ENCODE measurements around the gene PTGER2. TPM values are rescaled to one million over a fixed set of nuclear protein-coding genes. Genes with fewer than 3 reads are reported as not detected.

The PTGER2 gene
- total RNA-seq, 1 donor from 2014 or later = 1.1 TPM

- peaks cover 8% of the 10 kb centered on the region for H3K4me1 Mint-ChIP-seq (ENCODE audit: low read depth)
- H3K36me3 Mint-ChIP-seq (ENCODE audit: insufficient read depth) = no peaks in the 10 kb centered on the region
- no peaks in the 10 kb centered on the region for H3K9me3 Mint-ChIP-seq (ENCODE audit: low read depth)
- no peak for DNase-seq (ENCODE audit: low spot score, unreplicated experiment)
- no peaks in the 10 kb centered on the region for H3K27me3 Mint-ChIP-seq
- peak overlapping the region; percentile 45 for H3K27ac Mint-ChIP-seq
- H3K4me3 Mint-ChIP-seq (ENCODE audit: low read depth) = no peak overlapping the region
- TF ChIP-seq CTCF (IDR thresholded peaks at IDR 0.05; ENCODE audit: unreplicated experiment) = no peak
Measured at GRCh38 chr14:52360831-52361230, 46.7 kb downstream of the PTGER2 start.

- Mint-ChIP-seq H3K36me3 (ENCODE audit: insufficient read depth) (no peaks in the 10 kb centered on the region), H3K27me3 (no peaks in the 10 kb centered on the region), H3K4me1 (ENCODE audit: low read depth) (peaks cover 7% of the 10 kb centered on the region), H3K9me3 (ENCODE audit: low read depth) (no peaks in the 10 kb centered on the region), H3K4me3 (ENCODE audit: low read depth) (no peak overlapping the region), H3K27ac (no peak overlapping the region)
- no peak for TF ChIP-seq CTCF (IDR thresholded peaks at IDR 0.05; ENCODE audit: unreplicated experiment)
- no peak for DNase-seq (ENCODE audit: low spot score, unreplicated experiment)
Measured at GRCh38 chr14:52363041-52363704, 49.1 kb downstream of the PTGER2 start.

GRCh38 chr14:52363961-52364360 lies 49.8 kb downstream of the PTGER2 start:
- no peak overlapping the region for H3K4me3 Mint-ChIP-seq (ENCODE audit: low read depth)
- peaks cover 7% of the 10 kb centered on the region for H3K4me1 Mint-ChIP-seq (ENCODE audit: low read depth)
- H3K9me3 Mint-ChIP-seq (ENCODE audit: low read depth) = no peaks in the 10 kb centered on the region
- no peaks in the 10 kb centered on the region for H3K27me3 Mint-ChIP-seq
- H3K27ac Mint-ChIP-seq = no peak overlapping the region
- no peak for TF ChIP-seq CTCF (IDR thresholded peaks at IDR 0.05; ENCODE audit: unreplicated experiment)
- no peak for DNase-seq (ENCODE audit: low spot score, unreplicated experiment)
- no peaks in the 10 kb centered on the region for H3K36me3 Mint-ChIP-seq (ENCODE audit: insufficient read depth)

GRCh38 chr14:52365071-52365470 lies 51.0 kb downstream of the PTGER2 start:
- Mint-ChIP-seq H3K27me3 (no peaks in the 10 kb centered on the region), H3K4me3 (ENCODE audit: low read depth) (no peak overlapping the region), H3K27ac (no peak overlapping the region), H3K9me3 (ENCODE audit: low read depth) (no peaks in the 10 kb centered on the region), H3K36me3 (ENCODE audit: insufficient read depth) (no peaks in the 10 kb centered on the region), H3K4me1 (ENCODE audit: low read depth) (peaks cover 7% of the 10 kb centered on the region)
- TF ChIP-seq CTCF (IDR thresholded peaks at IDR 0.05; ENCODE audit: unreplicated experiment) = no peak
- DNase-seq (ENCODE audit: low spot score, unreplicated experiment) = no peak

GRCh38 chr14:52366796-52367315 lies 52.7 kb downstream of the PTGER2 start:
- no peak overlapping the region for H3K4me3 Mint-ChIP-seq (ENCODE audit: low read depth)
- H3K36me3 Mint-ChIP-seq (ENCODE audit: insufficient read depth) = no peaks in the 10 kb centered on the region
- H3K9me3 Mint-ChIP-seq (ENCODE audit: low read depth) = no peaks in the 10 kb centered on the region
- no peak for TF ChIP-seq CTCF (IDR thresholded peaks at IDR 0.05; ENCODE audit: unreplicated experiment)
- no peaks in the 10 kb centered on the region for H3K27me3 Mint-ChIP-seq
- peaks cover 8% of the 10 kb centered on the region for H3K4me1 Mint-ChIP-seq (ENCODE audit: low read depth)
- no peak for DNase-seq (ENCODE audit: low spot score, unreplicated experiment)
- H3K27ac Mint-ChIP-seq = no peak overlapping the region
